AG09319 (cell line): ENCODE results near the gene CAPN1.

Source experiments
- DNase-seq: peaks from one replicate; pipeline ENCODE4 v3.0.0-alpha.2; 2010; ENCODE audit warnings: low read depth; ENCODE audit errors: extremely low read depth
- TF ChIP-seq, protein P1 (sequence below): IDR thresholded peaks from 2 replicates; pipeline ENCODE4 v1.5.1; 2011; ENCODE audit warnings: low read depth, mild to moderate bottlenecking, inconsistent platforms, low read length, moderate library complexity

The CAPN1 gene

DNA sequence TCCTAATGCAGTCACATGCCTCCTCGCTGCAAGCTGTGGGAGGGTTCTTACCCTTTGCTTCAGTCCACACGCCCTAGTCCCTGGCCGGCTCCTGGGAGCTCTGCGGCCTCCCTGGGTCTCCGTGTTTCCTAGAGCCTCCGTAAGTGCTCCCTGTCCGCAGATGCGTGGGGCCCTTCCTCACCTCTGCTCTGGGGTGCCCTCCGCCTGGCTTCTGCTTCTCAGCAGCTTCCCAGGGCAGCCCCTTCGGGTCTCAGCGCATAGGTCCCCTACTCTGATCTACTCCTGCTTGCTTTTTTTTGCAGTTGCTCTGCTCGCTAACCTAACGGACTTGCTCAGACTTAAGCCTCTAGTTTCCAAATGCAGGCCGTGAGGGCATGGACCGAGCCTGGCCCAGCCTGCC, 22.4 kb downstream of the CAPN1 start:
- TF ChIP-seq, protein P1, sequence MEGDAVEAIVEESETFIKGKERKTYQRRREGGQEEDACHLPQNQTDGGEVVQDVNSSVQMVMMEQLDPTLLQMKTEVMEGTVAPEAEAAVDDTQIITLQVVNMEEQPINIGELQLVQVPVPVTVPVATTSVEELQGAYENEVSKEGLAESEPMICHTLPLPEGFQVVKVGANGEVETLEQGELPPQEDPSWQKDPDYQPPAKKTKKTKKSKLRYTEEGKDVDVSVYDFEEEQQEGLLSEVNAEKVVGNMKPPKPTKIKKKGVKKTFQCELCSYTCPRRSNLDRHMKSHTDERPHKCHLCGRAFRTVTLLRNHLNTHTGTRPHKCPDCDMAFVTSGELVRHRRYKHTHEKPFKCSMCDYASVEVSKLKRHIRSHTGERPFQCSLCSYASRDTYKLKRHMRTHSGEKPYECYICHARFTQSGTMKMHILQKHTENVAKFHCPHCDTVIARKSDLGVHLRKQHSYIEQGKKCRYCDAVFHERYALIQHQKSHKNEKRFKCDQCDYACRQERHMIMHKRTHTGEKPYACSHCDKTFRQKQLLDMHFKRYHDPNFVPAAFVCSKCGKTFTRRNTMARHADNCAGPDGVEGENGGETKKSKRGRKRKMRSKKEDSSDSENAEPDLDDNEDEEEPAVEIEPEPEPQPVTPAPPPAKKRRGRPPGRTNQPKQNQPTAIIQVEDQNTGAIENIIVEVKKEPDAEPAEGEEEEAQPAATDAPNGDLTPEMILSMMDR, result no peak

DNA sequence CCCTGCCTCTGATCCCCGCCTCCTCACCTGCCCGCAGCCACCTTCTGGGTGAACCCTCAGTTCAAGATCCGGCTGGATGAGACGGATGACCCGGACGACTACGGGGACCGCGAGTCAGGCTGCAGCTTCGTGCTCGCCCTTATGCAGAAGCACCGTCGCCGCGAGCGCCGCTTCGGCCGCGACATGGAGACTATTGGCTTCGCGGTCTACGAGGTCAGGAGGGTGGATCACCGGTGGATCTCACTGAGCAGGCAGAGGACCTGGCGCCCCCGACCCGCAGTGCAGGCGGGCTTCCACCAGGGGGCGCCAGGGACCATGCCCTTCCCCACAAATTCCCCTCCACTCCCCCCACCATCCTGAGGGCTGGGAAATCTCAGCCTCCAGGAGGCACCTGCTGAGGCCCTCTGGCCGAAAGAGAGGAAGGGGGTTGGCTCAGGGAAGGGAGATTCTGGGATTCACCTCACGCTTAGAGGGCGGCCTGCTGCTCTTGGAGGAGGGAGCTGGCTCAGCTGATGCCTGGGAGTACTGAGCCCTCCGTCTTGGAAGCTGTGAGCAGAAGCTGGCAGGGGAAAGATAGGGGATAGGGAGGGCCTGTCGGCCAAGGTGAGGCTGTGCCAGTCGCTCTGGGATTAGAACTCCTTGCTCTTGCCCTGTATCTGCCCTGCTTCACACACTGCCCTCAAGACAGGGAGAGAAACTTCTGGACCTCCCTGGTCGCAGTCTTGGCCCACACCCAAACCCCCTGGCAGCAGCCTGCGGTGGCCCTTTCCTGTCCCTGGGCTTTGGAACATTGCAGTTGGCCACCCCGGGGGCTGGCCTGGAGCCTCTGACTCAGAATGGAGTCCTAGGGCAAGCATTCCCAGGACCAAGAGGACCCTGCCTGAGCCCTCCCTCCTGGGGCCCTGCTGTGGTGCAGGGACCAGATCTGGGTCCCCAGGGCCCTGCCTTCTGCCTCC, 23.2 kb downstream of the CAPN1 start:
- TF ChIP-seq, protein P1, result peak; percentile 79
- no peak for DNase-seq

More for the DNA sequence above, 22.4 kb downstream of the CAPN1 start:
- DNase-seq, result no peak

DNA sequence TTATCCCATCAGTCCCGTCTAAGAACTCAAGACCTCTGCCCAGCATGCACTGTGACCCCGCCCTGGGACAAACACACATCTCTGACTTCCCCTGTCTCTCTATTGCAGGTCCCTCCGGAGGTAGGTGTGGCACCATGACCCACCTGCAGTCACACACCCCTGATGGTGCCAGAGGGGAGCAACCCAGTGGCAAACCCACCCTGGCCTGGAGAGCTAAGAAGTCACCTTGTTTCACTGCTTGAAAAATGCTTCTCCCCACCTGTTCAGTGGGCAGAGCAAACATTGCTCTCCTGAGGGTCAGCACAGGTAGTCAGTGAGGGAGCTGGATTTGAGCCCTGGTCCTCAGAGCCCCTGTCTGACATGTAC, 23.9 kb downstream of the CAPN1 start:
- no peak for DNase-seq
- TF ChIP-seq, protein P1, result no peak

DNA sequence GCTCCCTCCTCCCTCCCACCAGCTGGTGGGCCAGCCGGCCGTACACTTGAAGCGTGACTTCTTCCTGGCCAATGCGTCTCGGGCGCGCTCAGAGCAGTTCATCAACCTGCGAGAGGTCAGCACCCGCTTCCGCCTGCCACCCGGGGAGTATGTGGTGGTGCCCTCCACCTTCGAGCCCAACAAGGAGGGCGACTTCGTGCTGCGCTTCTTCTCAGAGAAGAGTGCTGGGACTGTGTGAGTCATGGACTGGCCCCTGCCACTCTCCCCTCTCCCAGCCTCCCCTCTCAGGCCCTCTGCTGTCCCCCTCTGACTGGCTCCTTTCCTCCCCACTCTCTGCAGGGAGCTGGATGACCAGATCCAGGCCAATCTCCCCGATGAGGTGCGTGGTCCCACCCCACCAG, 24.7 kb downstream of the CAPN1 start:
- TF ChIP-seq, protein P1, result no peak
- DNase-seq, result no peak

DNA sequence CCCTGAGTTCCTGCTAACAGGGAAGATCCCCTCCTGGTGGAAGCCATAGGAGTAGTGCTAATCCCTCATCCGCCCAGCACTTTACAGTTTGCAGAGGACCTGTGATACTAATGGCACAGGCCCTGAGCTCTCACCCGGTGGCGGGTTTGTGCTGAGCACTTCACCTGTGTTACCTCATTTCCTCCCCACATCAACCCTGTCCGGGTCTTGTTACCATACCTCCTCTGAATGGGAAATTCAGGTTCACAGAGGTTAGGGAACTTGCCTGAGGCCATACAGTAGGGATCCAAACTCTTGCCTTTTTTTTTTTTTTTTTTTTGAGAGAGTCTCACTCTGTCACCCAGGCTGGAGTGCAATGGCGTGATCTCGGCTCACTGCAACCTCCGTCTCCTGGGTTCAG, 25.2 kb downstream of the CAPN1 start:
- no peak for DNase-seq
- TF ChIP-seq, protein P1, result no peak

DNA sequence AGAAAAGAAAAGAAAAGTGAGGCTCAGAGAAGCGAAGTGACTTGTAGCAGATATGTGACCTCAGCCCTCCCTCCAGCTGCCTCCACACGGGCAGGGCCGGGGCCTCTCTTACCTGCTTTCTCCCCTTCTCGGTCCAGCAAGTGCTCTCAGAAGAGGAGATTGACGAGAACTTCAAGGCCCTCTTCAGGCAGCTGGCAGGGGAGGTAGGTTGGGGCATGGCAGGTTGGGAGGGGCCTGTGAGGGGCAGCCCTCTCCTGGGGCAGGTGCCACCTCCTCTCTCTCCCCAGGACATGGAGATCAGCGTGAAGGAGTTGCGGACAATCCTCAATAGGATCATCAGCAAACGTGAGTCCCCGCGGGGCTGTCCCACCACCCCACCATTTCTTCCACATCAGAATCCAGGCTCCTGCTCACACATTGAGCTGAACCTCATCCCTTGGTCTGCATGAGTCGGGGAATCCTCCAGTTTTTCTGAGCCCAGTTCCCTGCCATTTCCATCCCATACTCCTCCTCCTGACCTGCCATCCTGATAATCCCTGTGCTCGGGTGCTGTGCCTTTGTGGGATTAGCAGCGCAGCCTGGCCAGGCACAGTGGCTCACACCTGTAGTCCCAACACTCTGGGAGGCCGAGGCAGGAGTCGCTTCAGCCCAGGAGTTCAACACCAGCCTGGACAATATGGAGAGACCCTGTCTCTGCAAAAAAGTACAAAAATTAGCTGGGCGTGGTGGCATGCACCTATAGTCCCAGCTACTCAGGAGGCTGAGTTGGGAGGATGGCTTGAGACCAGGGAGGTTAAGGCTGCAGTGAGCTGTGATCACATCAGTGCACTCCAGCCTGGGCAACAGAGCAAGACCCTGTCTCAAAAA, 26.4 kb downstream of the CAPN1 start:
- no peak for DNase-seq
- TF ChIP-seq, protein P1, result no peak
